T-cell (primary cell): Measurements from ENCODE around the gene NUF2. TPM values are rescaled to one million over a fixed set of nuclear protein-coding genes. Genes with fewer than 3 reads are reported as not detected.

Experiments
- ATAC-seq, 4 experiments: fragments of 200-7000 bp in 3 of 4; fragments of 150-1000 bp in 1 of 4; cut with Tn5 transposase; replicated peaks in 1 of 4; 1 replicate in 3 of 4; 2 replicates in 1 of 4; pipeline ENCODE4 v1.10.0; 2021; ENCODE audit warnings: moderate library complexity in 3 of 4, mild to moderate bottlenecking in 2 of 4, moderate number of reproducible peaks in 1 of 4
- CTCF ChIA-PET, 2 donors: fragments of 300-600 bp; sonication (Branson Sonifier 250); formaldehyde crosslinking; loops; one replicate each; lab custom pipeline; 2022; ENCODE audit warnings: antibody characterized with exemption in 2 of 2; lab: Charles Lee
- POLR2A ChIA-PET, 2 donors: fragments of 300-600 bp; sonication (Branson Sonifier 250); formaldehyde crosslinking; loops; one replicate each; lab custom pipeline; 2022; ENCODE audit warnings: antibody characterized with exemption in 2 of 2; lab: Charles Lee
- DNase-seq, 35 experiments: peaks; one replicate each; pipeline versions ENCODE4 v3.0.0 to v3.0.0-alpha.2; 2013 to 2023
- H3K27ac ChIP-seq: one replicate; pipeline ENCODE4 v1.5.1; 2013; ENCODE audit warnings: low read length
- H3K27me3 ChIP-seq, 2 experiments: replicated peaks in 1 of 2; 1 replicate in 1 of 2; 2 replicates in 1 of 2; pipeline versions ENCODE4 v1.6.1 to v1.7.0; 2013; ENCODE audit warnings: low read length in 1 of 2, mixed read lengths in 1 of 2; ENCODE audit not compliant: control insufficient read depth in 2 of 2, insufficient read depth in 2 of 2; ENCODE audit errors: extremely low read depth in 1 of 2
- H3K36me3 ChIP-seq, 2 donors: 1 replicate in 1 of 2; 2 replicates in 1 of 2; pipeline versions ENCODE4 v1.6.1 to v1.7.0; 2013; ENCODE audit warnings: low read length in 1 of 2; ENCODE audit not compliant: control insufficient read depth in 2 of 2, insufficient read depth in 1 of 2; ENCODE audit errors: extremely low read depth in 1 of 2
- H3K4me1 ChIP-seq, 2 experiments: 1 replicate in 1 of 2; 2 replicates in 1 of 2; pipeline versions ENCODE4 v1.6.1 to v1.7.0; 2013; ENCODE audit warnings: low read length in 2 of 2, mixed read lengths in 1 of 2; ENCODE audit not compliant: insufficient read depth in 2 of 2, control insufficient read depth in 1 of 2; ENCODE audit errors: extremely low read depth in 1 of 2
- H3K4me3 ChIP-seq, 2 donors: 1 replicate in 1 of 2; 2 replicates in 1 of 2; pipeline versions ENCODE4 v1.5.1 to v1.7.0; 2013; ENCODE audit warnings: mild to moderate bottlenecking in 2 of 2, low read length in 1 of 2, moderate library complexity in 1 of 2; ENCODE audit not compliant: control insufficient read depth in 1 of 2; ENCODE audit errors: extremely low read depth in 1 of 2
- H3K9me3 ChIP-seq: 2 replicates; pipeline ENCODE4 v1.7.0; 2013
- H3K27ac Mint-ChIP-seq, 2 donors: one replicate each; pipeline ENCODE4 v1.8.0; 2020 to 2021; ENCODE audit warnings: mild to moderate bottlenecking in 2 of 2, mixed read lengths in 2 of 2
- H3K27me3 Mint-ChIP-seq, 2 donors: one replicate each; pipeline ENCODE4 v1.8.0; 2021 to 2022; ENCODE audit warnings: mixed read lengths in 2 of 2
- H3K36me3 Mint-ChIP-seq: one replicate; pipeline ENCODE4 v1.8.0; 2021; ENCODE audit warnings: mixed read lengths
- H3K4me1 Mint-ChIP-seq, 3 donors: one replicate each; pipeline ENCODE4 v1.8.0; 2020 to 2022; ENCODE audit warnings: mixed read lengths in 3 of 3, mild to moderate bottlenecking in 1 of 3
- H3K4me3 Mint-ChIP-seq, 3 donors: one replicate each; pipeline ENCODE4 v1.8.0; 2020 to 2022; ENCODE audit warnings: mild to moderate bottlenecking in 3 of 3, mixed read lengths in 3 of 3, moderate library complexity in 3 of 3
- H3K9me3 Mint-ChIP-seq, 3 donors: one replicate each; pipeline ENCODE4 v1.8.0; 2020 to 2022; ENCODE audit warnings: mixed read lengths in 3 of 3
- WGBS: methylation state at CpG from one replicate; pipeline ENCODE4 v1.1.5; 2013; ENCODE audit warnings: missing lambda C conversion rate; ENCODE audit not compliant: insufficient coverage; 5-methylcytosine and 5-hydroxymethylcytosine counted together
- total RNA-seq, 35 experiments: library from RNA in 6 of 35; stranded (reverse) in 6 of 35; fragments of 120-200 nt in 1 of 35; gene quantifications; one replicate each; pipeline versions ENCODE4 v1.2.1 to v1.2.4 and lab custom pipeline; 2013 to 2026

Gene NUF2
- total RNA-seq, 5 donors from 2014 or later (not counting 1 experiment from before 2014, with no cell fraction given), result 1.3 to 3.4 (median 2.3) TPM

- Histone ChIP-seq H3K36me3 (no peaks in the 10 kb centered on the region), H3K9me3 (no peaks in the 10 kb centered on the region), H3K4me1 (no peaks in the 10 kb centered on the region), H3K4me3 (no peak overlapping the region), H3K27me3 (no peaks in the 10 kb centered on the region), H3K27ac (no peak overlapping the region)
- CTCF ChIA-PET, result no interaction called here
- no peaks in the 10 kb centered on the region for H3K9me3 Mint-ChIP-seq
- no peaks in the 10 kb centered on the region for H3K36me3 Mint-ChIP-seq
- H3K27me3 Mint-ChIP-seq, result peaks cover 8 to 21% of the 10 kb centered on the region in 2 donors
- ATAC-seq (no peak), DNase-seq (no peak)
- peaks cover 3 to 5% (median 4%) of the 10 kb centered on the region in 3 donors for H3K4me1 Mint-ChIP-seq
- POLR2A ChIA-PET, result no interaction called here
- WGBS, result no CpG with 5 or more reads among the region's 4 CpGs
- no peak overlapping the region for H3K27ac Mint-ChIP-seq
- H3K4me3 Mint-ChIP-seq, result no peak overlapping the region
Measured at GRCh38 chr1:163366555-163366954, 44.8 kb downstream of the NUF2 start.

GRCh38 chr1:163367721-163368120 lies 46.0 kb downstream of the NUF2 start:
- CTCF ChIA-PET, result interaction anchor here in 1 of 2 donors (0.8 kb wide), 1 partner anchor 62 kb away, joined by 7 read pairs; no protein-coding TSS in a partner anchor
- H3K4me3 ChIP-seq, result no peak overlapping the region
- peaks cover 0 to 2% of the 10 kb centered on the region in 2 experiments for H3K27me3 ChIP-seq
- H3K27ac Mint-ChIP-seq, result no peak overlapping the region
- no peak for ATAC-seq
- WGBS, result no CpG with 5 or more reads among the region's 4 CpGs
- H3K27me3 Mint-ChIP-seq, result peaks cover 8 to 12% of the 10 kb centered on the region in 2 donors
- no peaks in the 10 kb centered on the region for H3K36me3 ChIP-seq
- H3K4me1 ChIP-seq, result no peaks in the 10 kb centered on the region
- H3K9me3 ChIP-seq, result no peaks in the 10 kb centered on the region
- H3K9me3 Mint-ChIP-seq, result no peaks in the 10 kb centered on the region
- DNase-seq, result no peak
- no peak overlapping the region for H3K4me3 Mint-ChIP-seq
- no peaks in the 10 kb centered on the region for H3K4me1 Mint-ChIP-seq
- H3K36me3 Mint-ChIP-seq, result no peaks in the 10 kb centered on the region
- no peak overlapping the region for H3K27ac ChIP-seq
- POLR2A ChIA-PET, result no interaction called here

DNA sequence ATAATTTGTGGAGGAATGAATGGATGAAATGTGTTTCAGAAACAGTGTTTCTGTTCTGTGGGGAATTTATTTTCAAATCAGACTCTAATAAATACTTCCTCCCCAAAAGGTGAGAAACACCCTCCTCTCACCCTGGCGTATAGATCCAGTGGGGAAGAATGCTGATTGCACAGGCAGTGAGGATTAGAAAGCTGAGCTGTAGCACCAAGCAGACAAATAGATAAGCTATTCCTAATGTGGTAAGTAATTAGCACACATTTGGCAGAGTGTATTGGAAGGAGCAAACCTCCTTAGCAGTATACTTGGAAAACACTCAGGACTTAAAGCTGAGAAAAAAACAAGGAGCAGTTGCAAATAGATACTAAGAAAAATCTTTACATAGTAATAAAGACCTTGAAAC lies 50.8 kb downstream of the NUF2 start:
- H3K9me3 Mint-ChIP-seq, result no peaks in the 10 kb centered on the region
- Histone ChIP-seq H3K27ac (no peak overlapping the region), H3K4me1 (no peaks in the 10 kb centered on the region), H3K36me3 (no peaks in the 10 kb centered on the region), H3K4me3 (no peak overlapping the region), H3K9me3 (no peaks in the 10 kb centered on the region), H3K27me3 (peaks cover 0 to 3% of the 10 kb centered on the region in 2 experiments)
- DNase-seq (no peak), ATAC-seq (no peak)
- no peaks in the 10 kb centered on the region for H3K4me1 Mint-ChIP-seq
- ChIA-PET POLR2A (no interaction called here), CTCF (no interaction called here)
- no CpG with 5 or more reads among the region's 1 CpG for WGBS
- H3K27ac Mint-ChIP-seq, result no peak overlapping the region
- H3K27me3 Mint-ChIP-seq, result peaks cover 15 to 19% of the 10 kb centered on the region in 2 donors
- no peaks in the 10 kb centered on the region for H3K36me3 Mint-ChIP-seq
- H3K4me3 Mint-ChIP-seq, result no peak overlapping the region

- ATAC-seq (no peak), DNase-seq (no peak)
- WGBS, result no CpG with 5 or more reads among the region's 2 CpGs
- ChIA-PET CTCF (no interaction called here), POLR2A (no interaction called here)
- Mint-ChIP-seq H3K27ac (no peak overlapping the region), H3K4me3 (no peak overlapping the region), H3K27me3 (peaks cover 21 to 29% of the 10 kb centered on the region in 2 donors), H3K9me3 (no peaks in the 10 kb centered on the region), H3K36me3 (no peaks in the 10 kb centered on the region), H3K4me1 (no peaks in the 10 kb centered on the region)
- no peak overlapping the region for H3K4me3 ChIP-seq
- H3K27me3 ChIP-seq, result peaks cover 0 to 2% of the 10 kb centered on the region in 2 experiments
- H3K36me3 ChIP-seq, result no peaks in the 10 kb centered on the region
- H3K9me3 ChIP-seq, result no peaks in the 10 kb centered on the region
- H3K4me1 ChIP-seq, result no peaks in the 10 kb centered on the region
- H3K27ac ChIP-seq, result no peak overlapping the region
Measured at GRCh38 chr1:163378554-163378953, 56.8 kb downstream of the NUF2 start.

DNA sequence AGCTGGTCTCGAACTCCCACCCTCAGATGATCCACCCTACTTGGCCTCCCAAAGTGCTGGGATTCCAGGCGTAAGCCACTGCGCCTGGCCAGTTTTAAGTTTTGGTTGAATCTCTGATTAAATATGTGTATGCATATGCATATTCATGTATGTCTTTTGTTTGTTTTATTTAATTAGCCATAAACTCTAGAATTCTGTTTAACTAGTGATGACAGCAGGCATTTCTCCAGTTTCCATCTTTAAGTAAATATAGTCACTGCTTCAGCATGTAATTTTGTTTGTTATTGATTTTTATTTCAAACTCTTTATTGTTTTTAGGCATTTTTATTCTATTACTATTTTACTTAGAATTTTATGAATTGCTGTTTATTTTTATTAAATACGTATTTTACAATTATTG lies 58.0 kb downstream of the NUF2 start:
- CTCF ChIA-PET, result no interaction called here
- ATAC-seq, result no peak
- Histone ChIP-seq H3K27ac (no peak overlapping the region), H3K4me3 (no peak overlapping the region), H3K36me3 (no peaks in the 10 kb centered on the region), H3K27me3 (peaks cover 0 to 2% of the 10 kb centered on the region in 2 experiments), H3K9me3 (no peaks in the 10 kb centered on the region), H3K4me1 (no peaks in the 10 kb centered on the region)
- Mint-ChIP-seq H3K9me3 (no peaks in the 10 kb centered on the region), H3K4me3 (no peak overlapping the region), H3K36me3 (no peaks in the 10 kb centered on the region), H3K27ac (no peak overlapping the region), H3K27me3 (peaks cover 18 to 31% of the 10 kb centered on the region in 2 donors), H3K4me1 (no peaks in the 10 kb centered on the region)
- POLR2A ChIA-PET, result no interaction called here
- no peak for DNase-seq
- no CpG with 5 or more reads among the region's 4 CpGs for WGBS

DNA sequence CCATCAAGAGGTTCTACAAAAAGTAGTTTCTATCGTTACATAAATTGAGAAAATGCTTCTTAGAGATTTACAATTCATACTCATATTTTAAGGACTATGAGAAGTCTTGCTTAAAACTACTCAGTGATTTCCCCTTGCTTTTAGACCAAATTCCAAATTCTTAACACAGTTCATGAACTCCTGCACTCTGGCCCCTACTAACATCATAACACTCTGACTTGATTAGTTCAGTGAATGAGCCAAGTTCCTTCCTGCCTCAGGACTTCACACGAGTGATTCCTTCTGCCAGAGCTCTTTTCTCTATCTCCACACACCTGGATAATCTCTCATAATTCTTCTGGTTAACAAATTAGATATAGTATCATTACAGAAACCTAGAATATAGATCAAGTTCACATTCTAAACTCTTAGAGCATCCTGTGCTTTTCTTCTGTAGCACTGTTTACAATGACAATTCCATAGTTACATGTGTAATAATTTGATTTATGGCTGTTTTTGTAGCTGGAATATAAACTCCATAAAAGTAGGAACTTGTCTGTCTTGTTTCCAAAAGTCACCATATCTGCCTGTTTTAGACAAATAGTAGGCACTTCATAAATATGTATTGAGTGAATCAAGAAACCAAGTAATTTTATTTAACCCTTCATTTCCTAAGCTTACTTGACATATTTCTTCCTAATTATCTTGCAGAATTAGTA lies 59.9 kb downstream of the NUF2 start:
- no peaks in the 10 kb centered on the region for H3K36me3 Mint-ChIP-seq
- no peak for DNase-seq
- no peak for ATAC-seq
- no peak overlapping the region for H3K4me3 Mint-ChIP-seq
- no peaks in the 10 kb centered on the region for H3K4me1 Mint-ChIP-seq
- POLR2A ChIA-PET, result no interaction called here
- H3K9me3 Mint-ChIP-seq, result no peaks in the 10 kb centered on the region
- H3K9me3 ChIP-seq, result no peaks in the 10 kb centered on the region
- WGBS, result no CpG with 5 or more reads among the region's 2 CpGs
- CTCF ChIA-PET, result no interaction called here
- H3K27ac ChIP-seq, result no peak overlapping the region
- no peak overlapping the region for H3K4me3 ChIP-seq
- H3K27me3 ChIP-seq, result no peaks in the 10 kb centered on the region
- H3K36me3 ChIP-seq, result no peaks in the 10 kb centered on the region
- H3K4me1 ChIP-seq, result no peaks in the 10 kb centered on the region
- peaks cover 13 to 29% of the 10 kb centered on the region in 2 donors for H3K27me3 Mint-ChIP-seq
- H3K27ac Mint-ChIP-seq, result no peak overlapping the region
